GM12878 (cell line): ENCODE measurements around the gene KCNC1. TPM values are rescaled to one million over a fixed set of nuclear protein-coding genes. Genes with fewer than 3 reads are reported as not detected.

Source experiments
- ATAC-seq: fragments of 200-7000 bp; cut with Tn5 transposase; 3 replicates; pipeline ENCODE4 v1.9.1; 2020; ENCODE audit warnings: mild to moderate bottlenecking, moderate library complexity
- BruUV-seq: library from RNA; stranded (reverse); fragments of 400-500 nt; replicated peaks from 2 replicates; lab custom pipeline; 2021; lab: Mats Ljungman, UMichigan
- CTCF ChIA-PET: fragments of 300-600 bp; sonication (Branson Sonifier 250); formaldehyde crosslinking; extraction: SDS; loops from one replicate; lab custom pipeline; 2021; ENCODE audit warnings: inconsistent platforms; lab: Yijun Ruan, JAX
- POLR2A ChIA-PET: fragments of 350-600 bp; formaldehyde crosslinking; extraction: SDS; loops from one replicate; lab custom pipeline; 2021; ENCODE audit warnings: inconsistent platforms; lab: Charles Lee
- RAD21 ChIA-PET: fragments of 300-600 bp; sonication (Branson Sonifier 250); formaldehyde crosslinking; loops from one replicate; lab custom pipeline; 2023; ENCODE audit warnings: antibody characterized with exemption; ENCODE audit not compliant: unreplicated experiment; lab: Charles Lee
- SMC1A ChIA-PET: fragments of 300-600 bp; sonication (Branson Sonifier 250); formaldehyde crosslinking; loops from one replicate; lab custom pipeline; 2023; ENCODE audit not compliant: unreplicated experiment, uncharacterized antibody; lab: Charles Lee
- DNase-seq: peaks from one replicate; pipeline ENCODE4 v3.0.0-alpha.2; 2011; ENCODE audit warnings: low read depth, low spot score
- FAIRE-seq: peaks from 3 replicates; lab custom pipeline; 2011; peaks lifted over from hg19 to GRCh38; lab: Jason Lieb, UNC
- H2AFZ ChIP-seq: 2 replicates; pipeline ENCODE4 v1.6.0; 2011; ENCODE audit warnings: low read depth, low read length, control low read depth; ENCODE audit not compliant: control insufficient read depth
- H3K27ac ChIP-seq: 2 replicates; pipeline ENCODE4 v1.5.1; 2011; ENCODE audit warnings: control low read depth; ENCODE audit not compliant: control insufficient read depth, insufficient read depth
- H3K27me3 ChIP-seq, 2 experiments: replicated peaks in 1 of 2; 2 replicates each; pipeline versions ENCODE4 v1.6.0 to v1.6.1; 2011; ENCODE audit warnings: low read length in 1 of 2; ENCODE audit not compliant: control insufficient read depth in 2 of 2, insufficient read depth in 2 of 2
- H3K36me3 ChIP-seq, 2 experiments: 2 replicates each; pipeline ENCODE4 v1.5.1; 2011; ENCODE audit warnings: low read length in 1 of 2; ENCODE audit not compliant: control insufficient read depth in 2 of 2, insufficient read depth in 2 of 2
- H3K4me1 ChIP-seq: 2 replicates; pipeline ENCODE4 v1.6.1; 2011; ENCODE audit warnings: mild to moderate bottlenecking, low read length, moderate library complexity, mixed read lengths; ENCODE audit not compliant: control insufficient read depth, insufficient read depth
- H3K4me2 ChIP-seq: 2 replicates; pipeline ENCODE4 v1.6.0; 2011; ENCODE audit warnings: control low read depth; ENCODE audit not compliant: control insufficient read depth, insufficient read depth
- H3K4me3 ChIP-seq: fragments of 200-600 bp; sonication (generic); 2 replicates; pipeline ENCODE4 v1.5.1; 2016
- H3K79me2 ChIP-seq: 2 replicates; pipeline ENCODE4 v1.6.0; 2011; ENCODE audit warnings: low read length; ENCODE audit not compliant: control insufficient read depth, insufficient read depth
- H3K9ac ChIP-seq: 2 replicates; pipeline ENCODE4 v1.8.0; 2011; ENCODE audit warnings: low read length, control low read depth, mixed read lengths; ENCODE audit not compliant: control insufficient read depth, insufficient read depth
- H3K9me3 ChIP-seq: replicated peaks from 3 replicates; pipeline ENCODE4 v1.5.1; 2011; ENCODE audit warnings: mild to moderate bottlenecking, low read length; ENCODE audit not compliant: control insufficient read depth, insufficient read depth
- H4K20me1 ChIP-seq: 2 replicates; pipeline ENCODE4 v1.6.0; 2011; ENCODE audit not compliant: control insufficient read depth, insufficient read depth
- ASH2L ChIP-seq: fragments of 300-600, 200-600 bp; sonication (generic); IDR thresholded peaks from 2 replicates; pipeline ENCODE4 v1.6.1; 2017; ENCODE audit warnings: low read depth, mild to moderate bottlenecking, borderline replicate concordance
- CBX3 ChIP-seq: fragments of 200-600 bp; sonication (generic); IDR thresholded peaks from 2 replicates; pipeline ENCODE4 v1.6.1; 2016; ENCODE audit warnings: low read depth, borderline replicate concordance
- CHD2 ChIP-seq: IDR thresholded peaks from 2 replicates; pipeline ENCODE4 v1.6.1; 2011; ENCODE audit warnings: low read depth, low read length, improper control_type of control experiment, borderline replicate concordance
- EED ChIP-seq: sonication (generic); IDR thresholded peaks from 2 replicates; pipeline ENCODE4 v1.6.1; 2016; ENCODE audit warnings: antibody characterized with exemption, low read depth
- HDGF ChIP-seq: fragments of 450-650 bp; IDR thresholded peaks from 2 replicates; pipeline ENCODE4 v1.6.1; 2016; ENCODE audit warnings: antibody characterized with exemption
- IKZF1 ChIP-seq: fragments of 450-650 bp; conservative IDR thresholded peaks from 2 replicates; pipeline ENCODE4 v1.6.1; 2017; ENCODE audit warnings: antibody characterized with exemption, mild to moderate bottlenecking
- KLF5 ChIP-seq: fragments of 450-650 bp; IDR thresholded peaks from 2 replicates; pipeline ENCODE4 v1.6.1; 2014; ENCODE audit warnings: mild to moderate bottlenecking; ENCODE audit not compliant: partially characterized antibody
- LARP7 ChIP-seq: fragments of 450-650 bp; IDR thresholded peaks from 2 replicates; pipeline ENCODE4 v1.6.1; 2017; ENCODE audit warnings: mild to moderate bottlenecking
- MTA3 ChIP-seq: IDR thresholded peaks from 2 replicates; pipeline ENCODE4 v1.6.1; 2012; ENCODE audit warnings: low read length, inconsistent platforms, borderline replicate concordance
- NBN ChIP-seq: fragments of 450-650 bp; IDR thresholded peaks from 2 replicates; pipeline ENCODE4 v1.6.1; 2016
- PAX5 ChIP-seq: IDR thresholded peaks from 2 replicates; pipeline ENCODE4 v1.6.1; 2011; ENCODE audit warnings: low read depth, low read length, borderline replicate concordance
- RUNX3 ChIP-seq: IDR thresholded peaks from 2 replicates; pipeline ENCODE4 v1.6.1; 2012; ENCODE audit warnings: low read length, inconsistent platforms
- SIN3A ChIP-seq: IDR thresholded peaks from 2 replicates; pipeline ENCODE4 v1.6.1; 2012; ENCODE audit warnings: low read depth, low read length, improper control_type of control experiment
- SMARCA5 ChIP-seq: fragments of 450-650 bp; IDR thresholded peaks from 2 replicates; pipeline ENCODE4 v1.6.1; 2017; ENCODE audit warnings: mild to moderate bottlenecking
- WGBS: methylation state at CpG from one replicate; pipeline ENCODE4 v1.1.6; 2016; ENCODE audit warnings: low lambda C conversion rate; ENCODE audit not compliant: insufficient replicate concordance, insufficient coverage; ENCODE audit errors: missing lambda C conversion rate; 5-methylcytosine and 5-hydroxymethylcytosine counted together
- in situ Hi-C: fragments of 300-500 bp; cut with MboI; formaldehyde crosslinking; loops from 9 replicates; pipeline ENCODE4 v1.14.3; 2018; ENCODE audit warnings: mixed read lengths
- intact Hi-C: fragments of 100-400 bp; cut with micrococcal nuclease; formaldehyde crosslinking; loops from one replicate; pipeline ENCODE4 v1.14.2; 2022; ENCODE audit not compliant: unreplicated experiment
- polyA plus RNA-seq, 11 experiments: library from polyadenylated mRNA; depleted of rRNA in 4 of 11; unstranded in 6 of 11; stranded (reverse) in 5 of 11; fragments of >200 nt; fragmentation: Nextera tagmentation in 4 of 11; fragmentation: Illumina TruSeq in 1 of 11; extraction: Ambion mirVana in 4 of 11; extraction: Trizol in 1 of 11; gene quantifications; 1 replicate in 1 of 11; 2 replicates in 10 of 11; pipeline versions ENCODE4 v1.2.1 to v1.2.3, GENCODE V29; 2011 to 2016; ENCODE audit warnings: inconsistent platforms in 2 of 11, missing spikeins in 2 of 11, low read depth in 1 of 11
- total RNA-seq, 4 experiments: library from RNA; depleted of rRNA in 3 of 4; stranded (reverse); fragments of >200 nt in 3 of 4; fragmentation: Illumina TruSeq in 1 of 4; extraction: Trizol in 1 of 4; gene quantifications; 2 replicates each; pipeline versions ENCODE4 v1.2.1 to v1.2.3, GENCODE V29; 2013 to 2021
- TF ChIP-seq, protein P1 (sequence below): IDR thresholded peaks from 2 replicates; pipeline ENCODE4 v1.6.1; 2012; ENCODE audit warnings: improper control_type of control experiment, low read depth, low read length; ENCODE audit not compliant: insufficient replicate concordance
- TF ChIP-seq, protein P2 (sequence below): fragments of 450-650 bp; IDR thresholded peaks from 2 replicates; pipeline ENCODE4 v1.6.1; 2017; ENCODE audit warnings: mild to moderate bottlenecking, low read depth, inconsistent platforms; ENCODE audit not compliant: poor library complexity, severe bottlenecking
- TF ChIP-seq, protein P3 (sequence below): fragments of 450-650 bp; IDR thresholded peaks from 2 replicates; pipeline ENCODE4 v1.6.1; 2016; ENCODE audit warnings: mild to moderate bottlenecking
- TF ChIP-seq, protein P4 (sequence below): fragments of 450-650 bp; IDR thresholded peaks from 2 replicates; pipeline ENCODE4 v1.6.1; 2016; ENCODE audit warnings: mild to moderate bottlenecking

Gene KCNC1
- total and polyA plus RNA-seq, 10 of the 15 experiments (the other 5 are each of a cell fraction or from before 2014, with no cell fraction given) = 0.27 to 0.34 TPM; not detected in 8

DNA sequence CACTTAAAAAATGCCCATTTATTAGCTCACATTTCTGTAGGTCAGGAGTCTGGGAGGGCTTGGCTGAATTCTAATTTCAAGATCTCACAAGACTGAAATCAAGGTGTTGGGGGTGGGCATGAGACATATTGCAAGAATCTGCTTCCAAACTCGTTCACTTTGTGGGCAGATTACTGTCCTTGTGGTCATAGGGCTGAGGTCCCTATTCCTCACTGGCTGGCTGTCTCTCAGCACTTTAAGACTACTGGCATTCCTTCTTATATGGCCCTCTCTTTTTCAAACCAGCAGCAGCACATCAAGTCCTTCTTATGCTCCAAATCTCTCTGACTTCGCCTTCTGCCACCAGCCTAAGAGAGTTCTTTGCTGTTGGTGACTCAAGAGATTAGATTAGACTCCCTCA is 43.0 kb upstream of the KCNC1 start:
- no peak overlapping the region for H3K4me2 ChIP-seq
- TF ChIP-seq, protein P1, sequence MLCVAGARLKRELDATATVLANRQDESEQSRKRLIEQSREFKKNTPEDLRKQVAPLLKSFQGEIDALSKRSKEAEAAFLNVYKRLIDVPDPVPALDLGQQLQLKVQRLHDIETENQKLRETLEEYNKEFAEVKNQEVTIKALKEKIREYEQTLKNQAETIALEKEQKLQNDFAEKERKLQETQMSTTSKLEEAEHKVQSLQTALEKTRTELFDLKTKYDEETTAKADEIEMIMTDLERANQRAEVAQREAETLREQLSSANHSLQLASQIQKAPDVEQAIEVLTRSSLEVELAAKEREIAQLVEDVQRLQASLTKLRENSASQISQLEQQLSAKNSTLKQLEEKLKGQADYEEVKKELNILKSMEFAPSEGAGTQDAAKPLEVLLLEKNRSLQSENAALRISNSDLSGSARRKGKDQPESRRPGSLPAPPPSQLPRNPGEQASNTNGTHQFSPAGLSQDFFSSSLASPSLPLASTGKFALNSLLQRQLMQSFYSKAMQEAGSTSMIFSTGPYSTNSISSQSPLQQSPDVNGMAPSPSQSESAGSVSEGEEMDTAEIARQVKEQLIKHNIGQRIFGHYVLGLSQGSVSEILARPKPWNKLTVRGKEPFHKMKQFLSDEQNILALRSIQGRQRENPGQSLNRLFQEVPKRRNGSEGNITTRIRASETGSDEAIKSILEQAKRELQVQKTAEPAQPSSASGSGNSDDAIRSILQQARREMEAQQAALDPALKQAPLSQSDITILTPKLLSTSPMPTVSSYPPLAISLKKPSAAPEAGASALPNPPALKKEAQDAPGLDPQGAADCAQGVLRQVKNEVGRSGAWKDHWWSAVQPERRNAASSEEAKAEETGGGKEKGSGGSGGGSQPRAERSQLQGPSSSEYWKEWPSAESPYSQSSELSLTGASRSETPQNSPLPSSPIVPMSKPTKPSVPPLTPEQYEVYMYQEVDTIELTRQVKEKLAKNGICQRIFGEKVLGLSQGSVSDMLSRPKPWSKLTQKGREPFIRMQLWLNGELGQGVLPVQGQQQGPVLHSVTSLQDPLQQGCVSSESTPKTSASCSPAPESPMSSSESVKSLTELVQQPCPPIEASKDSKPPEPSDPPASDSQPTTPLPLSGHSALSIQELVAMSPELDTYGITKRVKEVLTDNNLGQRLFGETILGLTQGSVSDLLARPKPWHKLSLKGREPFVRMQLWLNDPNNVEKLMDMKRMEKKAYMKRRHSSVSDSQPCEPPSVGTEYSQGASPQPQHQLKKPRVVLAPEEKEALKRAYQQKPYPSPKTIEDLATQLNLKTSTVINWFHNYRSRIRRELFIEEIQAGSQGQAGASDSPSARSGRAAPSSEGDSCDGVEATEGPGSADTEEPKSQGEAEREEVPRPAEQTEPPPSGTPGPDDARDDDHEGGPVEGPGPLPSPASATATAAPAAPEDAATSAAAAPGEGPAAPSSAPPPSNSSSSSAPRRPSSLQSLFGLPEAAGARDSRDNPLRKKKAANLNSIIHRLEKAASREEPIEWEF = no peak
- TF ChIP-seq PAX5 (no peak), RUNX3 (no peak), IKZF1 (no peak), MTA3 (no peak), CHD2 (no peak), ASH2L (no peak), CBX3 (no peak), HDGF (no peak), KLF5 (no peak), LARP7 (no peak), SIN3A (no peak), NBN (no peak), EED (no peak), SMARCA5 (no peak)
- TF ChIP-seq, protein P2, sequence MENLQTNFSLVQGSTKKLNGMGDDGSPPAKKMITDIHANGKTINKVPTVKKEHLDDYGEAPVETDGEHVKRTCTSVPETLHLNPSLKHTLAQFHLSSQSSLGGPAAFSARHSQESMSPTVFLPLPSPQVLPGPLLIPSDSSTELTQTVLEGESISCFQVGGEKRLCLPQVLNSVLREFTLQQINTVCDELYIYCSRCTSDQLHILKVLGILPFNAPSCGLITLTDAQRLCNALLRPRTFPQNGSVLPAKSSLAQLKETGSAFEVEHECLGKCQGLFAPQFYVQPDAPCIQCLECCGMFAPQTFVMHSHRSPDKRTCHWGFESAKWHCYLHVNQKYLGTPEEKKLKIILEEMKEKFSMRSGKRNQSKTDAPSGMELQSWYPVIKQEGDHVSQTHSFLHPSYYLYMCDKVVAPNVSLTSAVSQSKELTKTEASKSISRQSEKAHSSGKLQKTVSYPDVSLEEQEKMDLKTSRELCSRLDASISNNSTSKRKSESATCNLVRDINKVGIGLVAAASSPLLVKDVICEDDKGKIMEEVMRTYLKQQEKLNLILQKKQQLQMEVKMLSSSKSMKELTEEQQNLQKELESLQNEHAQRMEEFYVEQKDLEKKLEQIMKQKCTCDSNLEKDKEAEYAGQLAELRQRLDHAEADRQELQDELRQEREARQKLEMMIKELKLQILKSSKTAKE = no peak
- TF ChIP-seq, protein P3, sequence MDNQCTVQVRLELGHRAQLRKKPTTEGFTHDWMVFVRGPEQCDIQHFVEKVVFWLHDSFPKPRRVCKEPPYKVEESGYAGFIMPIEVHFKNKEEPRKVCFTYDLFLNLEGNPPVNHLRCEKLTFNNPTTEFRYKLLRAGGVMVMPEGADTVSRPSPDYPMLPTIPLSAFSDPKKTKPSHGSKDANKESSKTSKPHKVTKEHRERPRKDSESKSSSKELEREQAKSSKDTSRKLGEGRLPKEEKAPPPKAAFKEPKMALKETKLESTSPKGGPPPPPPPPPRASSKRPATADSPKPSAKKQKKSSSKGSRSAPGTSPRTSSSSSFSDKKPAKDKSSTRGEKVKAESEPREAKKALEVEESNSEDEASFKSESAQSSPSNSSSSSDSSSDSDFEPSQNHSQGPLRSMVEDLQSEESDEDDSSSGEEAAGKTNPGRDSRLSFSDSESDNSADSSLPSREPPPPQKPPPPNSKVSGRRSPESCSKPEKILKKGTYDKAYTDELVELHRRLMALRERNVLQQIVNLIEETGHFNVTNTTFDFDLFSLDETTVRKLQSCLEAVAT = no peak
- TF ChIP-seq, protein P4, sequence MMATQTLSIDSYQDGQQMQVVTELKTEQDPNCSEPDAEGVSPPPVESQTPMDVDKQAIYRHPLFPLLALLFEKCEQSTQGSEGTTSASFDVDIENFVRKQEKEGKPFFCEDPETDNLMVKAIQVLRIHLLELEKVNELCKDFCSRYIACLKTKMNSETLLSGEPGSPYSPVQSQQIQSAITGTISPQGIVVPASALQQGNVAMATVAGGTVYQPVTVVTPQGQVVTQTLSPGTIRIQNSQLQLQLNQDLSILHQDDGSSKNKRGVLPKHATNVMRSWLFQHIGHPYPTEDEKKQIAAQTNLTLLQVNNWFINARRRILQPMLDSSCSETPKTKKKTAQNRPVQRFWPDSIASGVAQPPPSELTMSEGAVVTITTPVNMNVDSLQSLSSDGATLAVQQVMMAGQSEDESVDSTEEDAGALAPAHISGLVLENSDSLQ = no peak

More for the DNA sequence above, 43.0 kb upstream of the KCNC1 start:
- Histone ChIP-seq H2AFZ (no peak overlapping the region), H4K20me1 (no peaks in the 10 kb centered on the region), H3K4me3 (no peak overlapping the region), H3K36me3 (no peaks in the 10 kb centered on the region), H3K79me2 (no peaks in the 10 kb centered on the region), H3K9me3 (no peaks in the 10 kb centered on the region; the same call in 2 of the 3 replicates), H3K27me3 (peaks cover 4% of the 10 kb centered on the region in 2 experiments), H3K9ac (no peak overlapping the region), H3K27ac (no peak overlapping the region), H3K4me1 (no peaks in the 10 kb centered on the region)
- POLR2A ChIA-PET = no interaction called here
- FAIRE-seq (no peak), DNase-seq (no peak), ATAC-seq (no peak)
- intact Hi-C loops = no loop called here
- RAD21 ChIA-PET = no interaction called here
- whole genome bisulfite sequencing = 0% methylated on average over 2 of the region's 2 CpGs
- no TSS peak for BruUV-seq
- CTCF ChIA-PET = no interaction called here
- in situ Hi-C loops = no loop called here
- SMC1A ChIA-PET = no interaction called here
